ENCODE measurements around the gene BACH1.

The BACH1 gene

GRCh38 chr21:29290240-29290639 is 8.5 kb upstream of the BACH1 start:
- DNase-seq (ENCODE audit: low read depth): no peak
- no peak overlapping the region for H3K4me3 ChIP-seq (ENCODE audit: low read depth, low read length)
- in situ Hi-C loops (cut with HindIII; ENCODE audit: low sequenced_read_pairs): no loop called here
- TF ChIP-seq, protein P1, sequence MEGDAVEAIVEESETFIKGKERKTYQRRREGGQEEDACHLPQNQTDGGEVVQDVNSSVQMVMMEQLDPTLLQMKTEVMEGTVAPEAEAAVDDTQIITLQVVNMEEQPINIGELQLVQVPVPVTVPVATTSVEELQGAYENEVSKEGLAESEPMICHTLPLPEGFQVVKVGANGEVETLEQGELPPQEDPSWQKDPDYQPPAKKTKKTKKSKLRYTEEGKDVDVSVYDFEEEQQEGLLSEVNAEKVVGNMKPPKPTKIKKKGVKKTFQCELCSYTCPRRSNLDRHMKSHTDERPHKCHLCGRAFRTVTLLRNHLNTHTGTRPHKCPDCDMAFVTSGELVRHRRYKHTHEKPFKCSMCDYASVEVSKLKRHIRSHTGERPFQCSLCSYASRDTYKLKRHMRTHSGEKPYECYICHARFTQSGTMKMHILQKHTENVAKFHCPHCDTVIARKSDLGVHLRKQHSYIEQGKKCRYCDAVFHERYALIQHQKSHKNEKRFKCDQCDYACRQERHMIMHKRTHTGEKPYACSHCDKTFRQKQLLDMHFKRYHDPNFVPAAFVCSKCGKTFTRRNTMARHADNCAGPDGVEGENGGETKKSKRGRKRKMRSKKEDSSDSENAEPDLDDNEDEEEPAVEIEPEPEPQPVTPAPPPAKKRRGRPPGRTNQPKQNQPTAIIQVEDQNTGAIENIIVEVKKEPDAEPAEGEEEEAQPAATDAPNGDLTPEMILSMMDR (IDR thresholded peaks at IDR 0.05; ENCODE audit: low read depth, low read length, missing control alignments): no peak

DNA sequence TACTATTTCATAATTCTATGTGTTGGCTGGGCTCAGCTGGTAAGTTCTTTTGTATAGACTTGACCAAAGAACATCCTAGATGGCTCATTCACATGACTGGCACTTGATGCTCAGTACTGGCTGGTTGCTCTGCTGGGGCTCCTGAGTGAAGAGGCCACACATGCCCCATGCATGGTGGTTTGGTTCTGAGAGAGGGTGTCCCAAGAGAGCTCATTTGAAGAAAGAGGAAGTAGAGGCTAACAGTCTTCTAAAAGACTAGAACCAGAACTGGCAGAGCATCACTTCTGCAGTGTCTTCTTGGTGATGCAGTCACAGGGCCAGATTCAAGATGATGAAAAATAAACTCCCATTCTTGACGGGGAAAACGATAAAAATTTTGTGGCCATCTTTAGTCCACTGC is 5.2 kb upstream of the BACH1 start:
- H3K4me3 ChIP-seq (ENCODE audit: low read depth, low read length): no peak overlapping the region
- in situ Hi-C loops (cut with HindIII; ENCODE audit: low sequenced_read_pairs): no loop called here
- DNase-seq (ENCODE audit: low read depth): no peak
- TF ChIP-seq, protein P1 (IDR thresholded peaks at IDR 0.05; ENCODE audit: low read depth, low read length, missing control alignments): no peak

DNA sequence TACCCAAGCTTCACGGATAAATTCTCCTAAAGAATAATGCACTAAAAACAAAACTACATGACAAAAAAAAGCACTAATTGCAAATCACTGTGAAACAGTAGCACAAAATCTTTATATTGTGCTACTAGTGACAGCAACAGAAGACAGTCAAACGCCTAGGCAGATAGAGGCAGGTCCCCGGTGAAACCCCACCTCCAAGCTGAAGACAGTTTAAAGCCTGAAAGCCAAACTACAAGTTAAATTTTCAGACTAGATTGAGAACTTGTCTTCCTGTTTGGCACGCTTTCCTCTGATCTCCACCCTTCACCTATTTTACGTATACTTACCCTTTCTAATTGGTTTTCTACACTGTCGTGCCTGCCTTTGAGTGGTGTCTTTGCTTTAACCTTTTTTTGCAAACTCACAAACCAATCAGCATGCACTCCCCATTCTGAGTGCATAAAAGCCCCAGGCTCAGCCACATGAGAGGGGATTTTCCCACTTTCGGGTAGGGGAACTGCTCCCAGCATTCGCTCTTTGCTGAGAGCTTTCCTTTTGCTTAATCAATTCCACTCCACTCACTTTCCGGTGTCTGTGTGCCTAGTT is 3.6 kb upstream of the BACH1 start:
- TF ChIP-seq, protein P1 (IDR thresholded peaks at IDR 0.05; ENCODE audit: low read depth, low read length, missing control alignments): no peak
- in situ Hi-C loops (cut with HindIII; ENCODE audit: low sequenced_read_pairs): no loop called here
- H3K4me3 ChIP-seq (ENCODE audit: low read depth, low read length): no peak overlapping the region
- no peak for DNase-seq (ENCODE audit: low read depth)

GRCh38 chr21:29296446-29296845 is 2.3 kb upstream of the BACH1 start:
- TF ChIP-seq, protein P1 (IDR thresholded peaks at IDR 0.05; ENCODE audit: low read depth, low read length, missing control alignments): no peak
- H3K4me3 ChIP-seq (ENCODE audit: low read depth, low read length): no peak overlapping the region
- in situ Hi-C loops (cut with HindIII; ENCODE audit: low sequenced_read_pairs): no loop called here
- DNase-seq (ENCODE audit: low read depth): no peak

GRCh38 chr21:29297483-29298347 is 1.0 kb upstream of the BACH1 start:
- TF ChIP-seq, protein P1 (IDR thresholded peaks at IDR 0.05; ENCODE audit: low read depth, low read length, missing control alignments): no peak
- in situ Hi-C loops (cut with HindIII; ENCODE audit: low sequenced_read_pairs): no loop called here
- DNase-seq (ENCODE audit: low read depth): no peak
- H3K4me3 ChIP-seq (ENCODE audit: low read depth, low read length): peak overlapping the region; percentile 55

GRCh38 chr21:29299046-29299915 is 559 bp downstream of the BACH1 start:
- H3K4me3 ChIP-seq (ENCODE audit: low read depth, low read length): peak overlapping the region; percentile 55
- no peak for DNase-seq (ENCODE audit: low read depth)
- TF ChIP-seq, protein P1 (IDR thresholded peaks at IDR 0.05; ENCODE audit: low read depth, low read length, missing control alignments): no peak
- in situ Hi-C loops (cut with HindIII; ENCODE audit: low sequenced_read_pairs): no loop called here
